SW 1271 (cell line): ENCODE measurements around the gene IGF1R.
"Not testable (repeated sequence)": the region's sequence is repeated elsewhere in the genome, so short reads cannot be mapped to it uniquely, and the experiment has no call there.

Experiments
- DNase-seq, 2 experiments: peaks; one replicate each; lab custom pipeline; 2025; lab: John Stamatoyannopoulos, UW

Gene IGF1R

DNA sequence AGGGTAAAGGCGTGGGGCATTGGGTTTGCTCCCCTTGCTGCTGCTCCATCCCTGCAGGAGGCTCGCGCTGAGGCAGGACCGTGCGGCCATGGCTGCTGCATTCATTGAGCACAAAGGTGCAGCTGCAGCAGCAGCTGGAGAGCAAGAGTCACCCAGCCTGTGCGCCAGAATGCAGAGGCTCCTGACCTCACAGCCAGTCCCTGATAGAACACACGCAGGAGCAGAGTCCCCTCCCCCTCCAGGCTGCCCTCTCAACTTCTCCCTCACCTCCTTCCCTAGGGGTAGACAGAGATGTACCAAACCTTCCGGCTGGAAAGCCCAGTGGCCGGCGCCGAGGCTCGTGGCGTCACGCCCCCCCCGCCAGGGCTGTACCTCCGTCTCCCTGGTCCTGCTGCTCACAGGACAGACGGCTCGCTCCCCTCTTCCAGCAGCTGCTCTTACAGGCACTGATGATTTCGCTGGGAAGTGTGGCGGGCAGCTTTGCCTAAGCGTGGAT lies 312.3 kb downstream of the IGF1R start:
- no peak for DNase-seq

GRCh38 chr15:98963444-98963843 lies 315.1 kb downstream of the IGF1R start:
- DNase-seq = no peak

- DNase-seq = no peak
Measured at GRCh38 chr15:98964466-98965133, 316.3 kb downstream of the IGF1R start.

- not testable (repeated sequence) for DNase-seq
Measured at GRCh38 chr15:98965134-98965491, 316.8 kb downstream of the IGF1R start.

DNA sequence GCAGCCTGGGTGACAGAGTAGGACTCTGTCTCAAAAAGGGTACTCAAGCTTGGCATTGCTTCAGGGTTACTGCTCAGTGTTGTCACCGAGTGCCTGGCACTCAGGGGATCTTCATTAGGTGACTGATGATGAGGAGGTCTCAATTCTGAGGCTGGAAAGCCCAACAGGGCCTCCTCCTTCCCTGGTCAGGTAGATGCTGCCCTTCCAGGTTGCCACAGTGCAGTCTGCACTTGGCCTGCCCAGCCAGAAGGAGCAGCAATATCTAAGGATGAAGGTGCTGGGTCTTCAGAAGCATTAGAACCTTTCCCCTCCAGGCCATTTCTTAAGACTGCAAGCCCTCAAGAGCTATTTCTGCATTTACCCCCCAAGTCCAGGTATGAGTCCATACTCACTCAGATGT lies 317.3 kb downstream of the IGF1R start:
- DNase-seq = no peak

DNA sequence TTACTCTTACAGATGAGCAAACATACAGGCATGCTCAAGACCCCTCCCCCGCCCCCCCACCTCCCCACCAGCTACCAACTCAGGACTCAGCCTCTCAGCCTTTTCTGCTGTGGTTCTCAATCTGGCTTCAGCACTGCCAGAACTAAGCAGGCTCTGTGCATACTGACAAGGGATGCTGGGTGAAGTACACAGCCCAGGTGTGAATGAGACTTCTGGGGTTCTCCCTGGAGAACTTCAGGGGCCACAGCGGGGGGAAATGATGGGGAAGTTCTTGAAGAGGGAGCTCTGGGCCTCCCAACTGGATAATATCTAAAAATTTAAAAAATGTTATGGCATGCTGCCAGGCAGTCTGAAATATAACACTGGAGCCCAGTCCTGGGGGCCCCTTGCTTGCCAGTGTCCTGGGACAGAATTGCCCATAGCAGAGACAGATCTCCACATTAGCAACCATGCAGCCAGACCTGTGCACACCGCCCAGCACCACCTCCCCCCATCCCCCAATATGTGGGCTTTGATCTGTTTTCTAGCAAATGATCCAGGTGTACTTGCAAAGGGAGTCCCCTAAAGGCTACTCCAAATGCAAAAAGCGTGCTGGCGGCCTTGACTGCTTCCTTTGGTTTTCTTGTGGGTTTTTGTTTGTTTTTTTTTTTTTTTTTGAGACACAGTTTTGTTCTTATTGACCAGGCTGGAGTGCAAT lies 317.9 kb downstream of the IGF1R start:
- DNase-seq = no peak

DNA sequence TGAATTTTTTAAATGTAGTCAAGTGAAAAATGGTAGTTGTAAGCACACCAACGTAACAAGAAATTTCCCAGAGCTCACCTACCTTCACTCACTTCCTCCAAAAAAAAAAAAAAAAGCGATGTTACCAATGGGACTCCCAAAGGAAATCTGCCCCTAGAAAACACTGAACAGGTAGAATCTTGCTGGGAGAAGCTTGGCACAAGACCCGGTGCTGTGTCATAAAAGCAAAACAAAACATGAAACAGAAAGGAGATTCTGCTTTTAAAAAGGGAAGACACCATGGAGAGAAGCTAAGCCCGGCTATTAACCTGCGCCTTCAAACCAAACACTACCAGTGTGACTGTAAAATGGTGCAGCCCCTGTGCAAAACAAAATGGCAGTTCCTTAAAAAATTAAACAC lies 318.8 kb downstream of the IGF1R start:
- no peak for DNase-seq

GRCh38 chr15:98967916-98968315 lies 319.6 kb downstream of the IGF1R start:
- DNase-seq = no peak

DNA sequence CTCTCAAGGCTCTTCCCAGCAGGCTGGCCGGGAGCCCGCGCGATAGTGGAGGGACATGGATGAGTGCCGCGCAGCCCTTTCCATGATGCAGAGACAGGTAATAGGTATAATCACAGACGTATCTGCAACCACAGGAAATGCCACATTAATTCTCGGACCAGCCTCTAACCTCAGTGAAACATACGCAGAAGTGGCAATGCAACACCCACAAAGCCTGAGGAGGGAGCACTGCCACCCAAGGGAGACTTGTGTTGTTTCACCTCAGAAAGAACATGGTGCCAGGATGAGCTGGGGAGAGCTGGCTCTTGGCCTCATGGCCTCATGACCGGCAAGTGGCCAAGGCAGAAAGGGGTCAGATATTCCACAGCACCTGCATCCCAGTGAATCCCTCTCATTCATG lies 320.2 kb downstream of the IGF1R start:
- no peak for DNase-seq

GRCh38 chr15:98969126-98969735 lies 320.9 kb downstream of the IGF1R start:
- DNase-seq = no peak

GRCh38 chr15:98970799-98971198 lies 322.5 kb downstream of the IGF1R start:
- DNase-seq = no peak

- DNase-seq = no peak
Measured at GRCh38 chr15:98976500-98976899, 328.2 kb downstream of the IGF1R start.

- DNase-seq = no peak
Measured at GRCh38 chr15:98977441-98977840, 329.1 kb downstream of the IGF1R start.

- no peak for DNase-seq
Measured at GRCh38 chr15:98978153-98978552, 329.8 kb downstream of the IGF1R start.

DNA sequence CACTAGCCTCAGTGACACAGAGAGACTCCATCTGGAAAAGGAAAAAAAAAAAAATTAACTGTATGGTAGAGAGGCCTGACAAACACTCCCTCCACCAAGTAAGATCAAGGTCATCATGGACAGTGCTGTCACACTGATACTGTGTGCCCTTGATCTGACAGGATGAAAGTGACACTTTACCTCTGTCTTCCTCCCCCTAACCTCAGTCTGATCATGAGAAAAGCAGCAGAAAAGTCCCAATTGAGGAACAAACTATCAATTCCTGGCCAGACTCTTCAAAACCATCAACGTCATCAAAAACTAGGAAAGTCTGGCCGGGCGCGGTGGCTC lies 332.5 kb downstream of the IGF1R start:
- DNase-seq = no peak

DNA sequence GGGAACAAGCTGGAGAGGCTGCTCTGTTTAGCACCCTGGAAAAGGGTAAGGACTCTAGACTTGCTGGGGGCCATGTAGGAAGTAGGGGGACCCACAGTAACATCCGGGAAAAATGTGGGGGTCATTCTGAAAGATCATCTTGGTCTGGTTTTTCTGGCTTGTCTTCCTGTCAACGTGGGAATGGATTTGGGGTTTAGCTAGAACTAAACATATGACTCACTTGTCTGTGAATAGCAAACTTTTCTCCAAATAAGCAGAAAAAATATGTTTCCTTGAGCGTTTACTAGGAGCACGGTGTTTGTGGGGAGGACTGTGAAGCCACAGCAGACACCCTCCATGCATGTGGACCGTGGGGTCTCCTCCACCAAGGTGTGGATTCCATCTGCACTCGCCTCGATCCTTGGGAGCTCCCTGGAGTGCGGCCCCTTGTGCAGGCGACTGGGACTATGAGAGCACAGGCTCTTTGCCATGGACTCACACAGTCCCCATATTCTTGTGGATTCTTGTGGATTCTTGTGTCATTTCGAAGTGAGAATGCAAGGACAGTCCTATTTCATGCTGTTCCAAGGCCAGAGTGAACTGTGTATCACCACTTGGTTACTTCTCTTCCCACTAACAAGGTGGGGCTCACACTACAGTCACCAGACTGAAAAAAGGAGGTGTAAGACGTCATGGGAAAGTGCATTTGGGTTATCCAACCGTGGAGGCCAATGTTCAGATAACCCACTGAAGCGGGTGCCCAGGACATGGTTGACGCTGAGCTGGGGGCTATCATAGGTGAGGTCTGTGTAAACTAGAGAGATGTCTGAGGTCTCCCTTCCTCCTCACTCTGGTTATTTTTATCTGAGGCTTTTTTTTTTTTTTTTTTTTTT lies 333.7 kb downstream of the IGF1R start:
- DNase-seq = no peak

DNA sequence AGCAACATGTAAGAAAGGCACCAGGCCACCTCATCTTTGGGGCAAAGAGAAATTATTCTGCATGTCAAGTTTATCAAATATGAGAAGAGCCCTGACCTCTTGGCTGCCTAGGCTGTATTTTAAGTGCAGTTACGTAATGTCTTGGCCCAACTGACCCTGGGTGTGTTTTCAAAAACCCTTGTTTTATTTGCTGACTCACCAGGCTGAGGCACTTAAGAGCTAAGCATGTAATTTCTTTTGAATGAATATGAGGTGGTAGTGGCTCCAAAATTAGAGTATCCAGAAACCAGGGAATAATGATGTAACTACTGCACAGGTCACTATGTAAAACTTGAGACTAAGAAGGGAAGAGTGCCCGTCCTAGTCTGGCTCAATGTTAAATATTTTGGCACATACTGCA lies 335.0 kb downstream of the IGF1R start:
- no peak for DNase-seq

DNA sequence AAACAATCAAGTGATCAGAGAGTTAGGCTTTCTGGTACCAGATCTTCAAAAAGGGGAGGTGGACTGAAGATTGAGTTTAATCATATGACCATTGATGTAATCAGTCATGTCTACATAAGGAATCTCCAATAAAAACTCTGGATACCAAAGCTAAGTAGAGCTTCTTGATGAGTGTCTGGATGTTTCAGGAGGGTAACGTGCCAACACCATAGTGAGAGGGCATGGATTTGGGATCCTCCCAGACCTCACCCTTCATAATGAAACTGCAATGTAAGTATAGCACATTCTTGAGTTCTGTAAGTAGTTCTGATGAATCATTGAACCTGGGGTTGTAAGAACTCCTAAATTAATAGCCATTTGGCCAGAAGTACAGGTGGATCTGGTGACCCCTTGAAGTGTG lies 337.9 kb downstream of the IGF1R start:
- DNase-seq = no peak

GRCh38 chr15:98994892-98995291 lies 346.6 kb downstream of the IGF1R start:
- no peak for DNase-seq

DNA sequence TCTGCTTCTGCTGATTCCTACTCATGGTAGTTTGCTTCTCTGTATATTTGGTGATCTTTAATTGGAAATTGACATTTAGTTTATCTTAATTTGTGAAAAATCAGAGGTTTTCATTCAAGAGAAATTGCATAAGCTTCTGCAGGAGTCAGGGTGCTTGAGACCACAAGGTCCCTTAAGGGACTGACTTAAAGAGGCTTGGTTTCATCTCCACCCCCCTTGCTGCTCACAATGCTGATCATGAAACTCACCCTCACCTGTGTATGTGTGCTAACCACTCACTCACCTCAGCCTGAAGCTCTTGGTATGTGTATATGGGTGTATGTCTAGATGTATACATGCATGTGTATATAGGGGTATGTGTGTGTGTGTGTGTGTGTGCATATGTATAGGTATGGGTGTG lies 347.8 kb downstream of the IGF1R start:
- DNase-seq = no peak

DNA sequence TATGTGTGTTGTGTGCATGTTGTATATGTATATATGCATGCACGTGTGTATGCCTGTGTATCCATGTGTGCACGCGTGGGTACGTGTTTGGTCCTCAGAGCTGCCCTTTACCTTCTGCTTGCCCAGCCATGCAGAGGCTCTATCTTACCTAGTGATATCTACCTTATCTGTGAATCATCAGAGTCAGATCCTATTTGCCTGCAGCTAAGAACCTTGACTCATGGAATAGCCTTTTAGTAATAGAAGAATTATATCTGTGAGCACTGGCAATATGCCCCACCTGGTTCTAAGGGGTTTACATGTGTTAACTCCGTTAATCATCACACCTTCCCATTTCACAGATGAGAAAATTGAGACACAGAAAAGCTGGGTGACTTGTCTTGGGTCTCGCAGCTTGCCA lies 348.3 kb downstream of the IGF1R start:
- DNase-seq = no peak

DNA sequence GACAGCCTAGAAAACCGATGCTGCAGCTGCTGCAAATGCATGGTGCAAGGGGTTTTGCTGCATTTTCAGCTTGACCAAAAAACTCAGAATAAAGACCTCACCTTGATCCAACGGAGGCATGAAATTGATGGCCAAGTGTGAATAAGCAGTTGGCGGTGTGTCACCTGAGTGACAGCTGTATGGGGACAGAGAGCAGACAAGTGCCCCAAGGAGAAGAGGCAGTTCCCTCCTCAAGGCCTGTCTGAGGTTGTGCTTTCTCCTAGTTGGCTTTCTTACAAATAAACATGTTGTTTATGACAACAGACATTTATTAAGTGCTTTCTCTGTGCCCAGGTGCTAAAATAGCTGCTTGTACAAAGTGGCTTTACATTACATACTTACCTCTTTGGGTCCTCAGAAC lies 349.0 kb downstream of the IGF1R start:
- DNase-seq = no peak

- DNase-seq = no peak
Measured at GRCh38 chr15:98997755-98998154, 349.4 kb downstream of the IGF1R start.
